ENCODE data around the gene MS4A18. TPM values are rescaled to one million over a fixed set of nuclear protein-coding genes. Genes with fewer than 3 reads are reported as not detected.

MS4A18 gene
- total RNA-seq, 1 donor from 2014 or later = 0.75 TPM

DNA sequence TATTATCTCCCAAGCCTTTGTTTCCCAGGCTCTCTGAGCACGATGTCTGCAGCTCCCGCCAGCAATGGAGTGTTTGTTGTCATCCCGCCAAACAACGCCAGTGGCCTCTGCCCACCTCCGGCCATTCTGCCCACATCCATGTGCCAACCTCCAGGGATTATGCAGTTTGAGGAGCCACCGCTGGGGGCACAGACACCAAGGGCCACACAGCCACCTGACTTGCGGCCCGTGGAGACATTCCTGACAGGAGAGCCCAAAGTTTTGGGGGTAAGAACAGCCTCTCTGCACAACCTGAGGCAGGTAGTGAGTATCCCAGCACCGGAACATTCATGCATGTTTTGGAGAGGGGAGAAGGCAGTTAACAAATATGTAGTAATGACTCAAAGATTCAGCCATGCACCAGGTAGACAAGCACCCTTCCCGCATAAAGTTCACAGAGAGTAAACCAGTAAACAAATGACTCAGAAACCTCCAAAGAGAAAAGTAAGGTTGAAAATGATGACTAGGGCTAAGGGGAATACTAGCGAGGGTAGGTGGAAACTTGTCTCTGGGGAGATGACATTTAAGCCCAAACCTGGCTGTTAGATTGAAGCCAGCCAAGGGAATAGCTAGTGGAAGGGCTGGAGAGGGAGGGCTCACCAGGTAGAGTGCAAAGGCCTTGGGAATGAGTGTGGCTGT, 39.3 kb downstream of the MS4A18 start:
- Mint-ChIP-seq H3K4me3 (no peak overlapping the region), H3K27me3 (peaks cover 11% of the 10 kb centered on the region), H3K9me3 (no peaks in the 10 kb centered on the region), H3K36me3 (no peaks in the 10 kb centered on the region), H3K4me1 (ENCODE audit: unreplicated experiment) (no peaks in the 10 kb centered on the region), H3K27ac (no peak overlapping the region)
- DNase-seq (ENCODE audit: extremely low spot score, unreplicated experiment) = no peak
- TF ChIP-seq, protein P1, sequence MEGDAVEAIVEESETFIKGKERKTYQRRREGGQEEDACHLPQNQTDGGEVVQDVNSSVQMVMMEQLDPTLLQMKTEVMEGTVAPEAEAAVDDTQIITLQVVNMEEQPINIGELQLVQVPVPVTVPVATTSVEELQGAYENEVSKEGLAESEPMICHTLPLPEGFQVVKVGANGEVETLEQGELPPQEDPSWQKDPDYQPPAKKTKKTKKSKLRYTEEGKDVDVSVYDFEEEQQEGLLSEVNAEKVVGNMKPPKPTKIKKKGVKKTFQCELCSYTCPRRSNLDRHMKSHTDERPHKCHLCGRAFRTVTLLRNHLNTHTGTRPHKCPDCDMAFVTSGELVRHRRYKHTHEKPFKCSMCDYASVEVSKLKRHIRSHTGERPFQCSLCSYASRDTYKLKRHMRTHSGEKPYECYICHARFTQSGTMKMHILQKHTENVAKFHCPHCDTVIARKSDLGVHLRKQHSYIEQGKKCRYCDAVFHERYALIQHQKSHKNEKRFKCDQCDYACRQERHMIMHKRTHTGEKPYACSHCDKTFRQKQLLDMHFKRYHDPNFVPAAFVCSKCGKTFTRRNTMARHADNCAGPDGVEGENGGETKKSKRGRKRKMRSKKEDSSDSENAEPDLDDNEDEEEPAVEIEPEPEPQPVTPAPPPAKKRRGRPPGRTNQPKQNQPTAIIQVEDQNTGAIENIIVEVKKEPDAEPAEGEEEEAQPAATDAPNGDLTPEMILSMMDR (conservative IDR thresholded peaks at IDR 0.05) = no peak

DNA sequence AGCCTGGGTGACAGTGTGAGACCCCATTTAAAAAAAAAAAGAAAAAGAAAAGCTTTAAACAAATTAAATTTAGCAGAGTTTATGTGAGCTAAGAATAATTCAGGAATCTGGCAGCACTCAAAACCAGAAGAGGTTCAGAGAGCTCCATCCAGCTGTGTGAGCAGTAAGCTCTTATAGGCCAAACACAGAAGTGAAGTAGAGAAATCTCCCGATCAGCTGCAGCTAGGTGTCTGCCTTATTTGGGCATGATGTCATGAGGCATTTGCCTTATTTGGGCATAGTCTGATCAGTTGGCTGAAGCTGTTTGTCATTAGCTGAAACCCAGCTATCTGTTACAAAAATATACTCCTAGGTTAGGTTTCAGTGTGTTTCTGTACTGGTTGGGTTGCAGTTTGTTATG, 40.4 kb downstream of the MS4A18 start:
- Mint-ChIP-seq H3K4me3 (no peak overlapping the region), H3K27ac (no peak overlapping the region), H3K9me3 (no peaks in the 10 kb centered on the region), H3K27me3 (peaks cover 10% of the 10 kb centered on the region), H3K36me3 (no peaks in the 10 kb centered on the region), H3K4me1 (ENCODE audit: unreplicated experiment) (no peaks in the 10 kb centered on the region)
- DNase-seq (ENCODE audit: extremely low spot score, unreplicated experiment) = no peak
- TF ChIP-seq, protein P1 (conservative IDR thresholded peaks at IDR 0.05) = no peak

DNA sequence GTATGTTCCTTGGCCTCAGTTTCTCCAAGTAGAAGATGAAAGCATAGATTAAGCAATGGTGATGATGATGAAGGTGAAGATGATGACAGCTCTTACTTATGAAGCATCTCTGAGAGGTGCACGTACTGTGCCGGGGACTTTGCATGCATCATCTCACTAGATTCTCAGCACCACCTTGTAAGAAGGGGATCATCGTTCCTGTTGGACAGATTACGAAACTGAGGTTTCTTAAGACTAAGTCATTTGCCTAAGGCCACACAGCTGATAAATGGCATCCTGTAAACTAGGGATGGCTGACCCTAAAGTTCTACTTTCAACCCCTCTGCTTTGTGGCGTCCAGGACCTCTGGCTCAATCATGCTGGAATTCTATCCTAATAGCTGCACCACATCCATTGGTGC, 40.8 kb downstream of the MS4A18 start:
- DNase-seq (ENCODE audit: extremely low spot score, unreplicated experiment) = no peak
- Mint-ChIP-seq H3K27me3 (peaks cover 8% of the 10 kb centered on the region), H3K27ac (no peak overlapping the region), H3K36me3 (no peaks in the 10 kb centered on the region), H3K4me3 (no peak overlapping the region), H3K4me1 (ENCODE audit: unreplicated experiment) (no peaks in the 10 kb centered on the region), H3K9me3 (no peaks in the 10 kb centered on the region)
- TF ChIP-seq, protein P1 (conservative IDR thresholded peaks at IDR 0.05) = no peak

DNA sequence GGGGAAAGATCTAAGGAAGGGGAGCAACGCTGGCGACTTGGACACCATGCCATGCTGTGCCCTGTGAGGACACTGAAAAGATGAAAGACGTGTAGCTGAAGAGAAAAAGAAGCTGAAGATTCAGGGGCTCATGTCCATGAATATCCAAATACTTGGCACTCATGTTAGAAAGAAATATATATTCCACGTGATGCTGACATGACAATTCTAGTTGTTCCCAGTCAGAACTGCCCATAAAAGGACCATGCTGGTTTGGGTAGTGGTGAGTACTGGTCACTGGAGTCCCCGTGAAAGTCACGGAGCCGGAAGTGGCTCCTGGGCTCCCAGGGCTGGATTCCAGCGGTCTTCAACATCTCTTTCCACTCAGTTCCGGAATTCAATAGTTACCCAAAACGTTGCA, 42.0 kb downstream of the MS4A18 start:
- no peaks in the 10 kb centered on the region for H3K9me3 Mint-ChIP-seq
- H3K36me3 Mint-ChIP-seq = no peaks in the 10 kb centered on the region
- no peak overlapping the region for H3K27ac Mint-ChIP-seq
- no peak for DNase-seq (ENCODE audit: extremely low spot score, unreplicated experiment)
- TF ChIP-seq, protein P1 (conservative IDR thresholded peaks at IDR 0.05) = no peak
- peaks cover 8% of the 10 kb centered on the region for H3K27me3 Mint-ChIP-seq
- no peaks in the 10 kb centered on the region for H3K4me1 Mint-ChIP-seq (ENCODE audit: unreplicated experiment)
- no peak overlapping the region for H3K4me3 Mint-ChIP-seq

DNA sequence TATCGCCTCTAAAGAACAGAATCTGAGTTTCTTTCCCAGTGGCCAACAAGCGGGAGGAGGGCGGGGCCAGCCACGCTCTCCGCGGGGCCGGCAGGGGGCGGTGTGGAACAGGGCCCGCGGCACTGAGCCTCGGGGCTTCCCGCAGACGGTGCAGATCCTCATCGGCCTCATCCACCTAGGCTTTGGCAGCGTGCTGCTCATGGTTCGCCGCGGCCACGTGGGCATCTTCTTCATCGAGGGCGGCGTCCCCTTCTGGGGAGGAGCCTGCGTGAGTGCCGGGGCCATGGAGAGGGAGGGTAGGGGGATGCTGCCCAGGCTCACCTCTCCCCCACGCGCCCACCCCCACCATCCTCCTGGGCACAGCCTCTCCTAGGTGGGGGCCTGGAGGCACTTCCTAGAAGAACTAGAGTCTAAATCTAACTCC, 42.9 kb downstream of the MS4A18 start:
- Mint-ChIP-seq H3K4me3 (no peak overlapping the region), H3K9me3 (no peaks in the 10 kb centered on the region), H3K4me1 (ENCODE audit: unreplicated experiment) (no peaks in the 10 kb centered on the region), H3K27me3 (peaks cover 12% of the 10 kb centered on the region), H3K27ac (no peak overlapping the region), H3K36me3 (no peaks in the 10 kb centered on the region)
- TF ChIP-seq, protein P1 (conservative IDR thresholded peaks at IDR 0.05) = peak; percentile 68
- DNase-seq (ENCODE audit: extremely low spot score, unreplicated experiment) = no peak
